Stimulated activated CD8-positive, alpha-beta memory T cell treated with anti-CD3 and anti-CD28 coated beads, Interleukin-15, amount 100 ng/mL, for 24 hours (primary cell): ENCODE data around the gene SLC35F4.
"Not testable (repeated sequence)": the region's sequence is repeated elsewhere in the genome, so short reads cannot be mapped to it uniquely, and the experiment has no call there.

ENCODE experiments used
- DNase-seq: peaks from one replicate; pipeline ENCODE4 v3.0.0-alpha.2; 2020; ENCODE audit warnings: low read depth

The SLC35F4 gene

GRCh38 chr14:57796556-57796955 lies 69.3 kb downstream of the SLC35F4 start:
- no peak for DNase-seq

- no peak for DNase-seq
Observed at GRCh38 chr14:57785058-57785457, 80.8 kb downstream of the SLC35F4 start.

GRCh38 chr14:57771801-57772200 lies 94.1 kb downstream of the SLC35F4 start:
- DNase-seq: no peak

GRCh38 chr14:57769863-57770523 lies 95.9 kb downstream of the SLC35F4 start:
- DNase-seq: no peak

GRCh38 chr14:57761800-57762199 lies 104.1 kb downstream of the SLC35F4 start:
- DNase-seq: no peak

- DNase-seq: no peak
Observed at GRCh38 chr14:57760896-57761295, 105.0 kb downstream of the SLC35F4 start.

- no peak for DNase-seq
Observed at GRCh38 chr14:57755018-57755521, 110.8 kb downstream of the SLC35F4 start.

- no peak for DNase-seq
Observed at GRCh38 chr14:57754527-57754926, 111.4 kb downstream of the SLC35F4 start.

GRCh38 chr14:57753821-57754220 lies 112.1 kb downstream of the SLC35F4 start:
- DNase-seq: no peak

GRCh38 chr14:57752142-57752695 lies 113.7 kb downstream of the SLC35F4 start:
- DNase-seq: not testable (repeated sequence)

- DNase-seq: no peak
Observed at GRCh38 chr14:57751400-57751799, 114.5 kb downstream of the SLC35F4 start.

- no peak for DNase-seq
Observed at GRCh38 chr14:57749267-57749666, 116.6 kb downstream of the SLC35F4 start.

- no peak for DNase-seq
Observed at GRCh38 chr14:57748279-57748678, 117.6 kb downstream of the SLC35F4 start.

GRCh38 chr14:57747036-57747435 lies 118.9 kb downstream of the SLC35F4 start:
- no peak for DNase-seq

- no peak for DNase-seq
Observed at GRCh38 chr14:57746563-57746962, 119.3 kb downstream of the SLC35F4 start.

GRCh38 chr14:57739516-57739915 lies 126.4 kb downstream of the SLC35F4 start:
- DNase-seq: no peak

- no peak for DNase-seq
Observed at GRCh38 chr14:57737598-57737997, 128.3 kb downstream of the SLC35F4 start.

GRCh38 chr14:57736391-57736790 lies 129.5 kb downstream of the SLC35F4 start:
- DNase-seq: no peak

GRCh38 chr14:57735276-57735675 lies 130.6 kb downstream of the SLC35F4 start:
- no peak for DNase-seq

GRCh38 chr14:57732463-57733285 lies 133.2 kb downstream of the SLC35F4 start:
- no peak for DNase-seq

- DNase-seq: no peak
Observed at GRCh38 chr14:57729208-57730187, 136.4 kb downstream of the SLC35F4 start.
